GM18520 (cell line): Measurements from ENCODE around the gene HOXA7.

Experiments used
- ATAC-seq: cut with Tn5 transposase; IDR thresholded peaks from one replicate; pipeline ENCODE4 v1.9.1; 2021; ENCODE audit not compliant: unreplicated experiment

Gene HOXA7

DNA sequence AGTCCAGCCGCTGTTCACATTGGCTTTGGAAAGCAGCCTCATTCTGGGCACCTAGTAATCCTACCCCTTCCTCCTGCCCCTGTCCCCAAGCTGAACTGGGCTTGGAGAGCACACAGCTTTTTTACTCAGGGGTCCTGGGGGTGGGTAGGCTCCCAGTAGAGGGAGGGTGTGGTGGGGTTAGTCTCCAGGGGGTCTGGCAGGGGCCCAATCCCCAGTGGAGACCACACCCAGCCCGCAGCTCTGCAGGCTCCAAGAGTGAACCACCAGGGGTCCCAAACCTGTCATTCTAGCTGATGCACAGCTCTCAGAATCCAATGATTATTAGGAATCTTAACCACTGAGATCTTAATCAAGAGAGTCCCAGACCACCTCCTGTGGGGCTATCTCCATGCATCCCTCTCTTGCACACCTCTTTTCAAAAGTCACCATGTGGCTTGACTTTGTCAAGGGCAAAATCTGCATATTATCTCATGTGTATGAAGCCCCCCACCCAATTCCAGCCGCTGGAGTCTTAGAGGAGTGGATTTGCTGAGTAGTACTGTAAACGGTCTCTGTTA, 25.9 kb upstream of the HOXA7 start:
- ATAC-seq = no peak

- ATAC-seq = no peak
Measured at GRCh38 chr7:27181795-27182275, 25.4 kb upstream of the HOXA7 start.

- ATAC-seq = no peak
Measured at GRCh38 chr7:27180431-27181420, 24.3 kb upstream of the HOXA7 start.

DNA sequence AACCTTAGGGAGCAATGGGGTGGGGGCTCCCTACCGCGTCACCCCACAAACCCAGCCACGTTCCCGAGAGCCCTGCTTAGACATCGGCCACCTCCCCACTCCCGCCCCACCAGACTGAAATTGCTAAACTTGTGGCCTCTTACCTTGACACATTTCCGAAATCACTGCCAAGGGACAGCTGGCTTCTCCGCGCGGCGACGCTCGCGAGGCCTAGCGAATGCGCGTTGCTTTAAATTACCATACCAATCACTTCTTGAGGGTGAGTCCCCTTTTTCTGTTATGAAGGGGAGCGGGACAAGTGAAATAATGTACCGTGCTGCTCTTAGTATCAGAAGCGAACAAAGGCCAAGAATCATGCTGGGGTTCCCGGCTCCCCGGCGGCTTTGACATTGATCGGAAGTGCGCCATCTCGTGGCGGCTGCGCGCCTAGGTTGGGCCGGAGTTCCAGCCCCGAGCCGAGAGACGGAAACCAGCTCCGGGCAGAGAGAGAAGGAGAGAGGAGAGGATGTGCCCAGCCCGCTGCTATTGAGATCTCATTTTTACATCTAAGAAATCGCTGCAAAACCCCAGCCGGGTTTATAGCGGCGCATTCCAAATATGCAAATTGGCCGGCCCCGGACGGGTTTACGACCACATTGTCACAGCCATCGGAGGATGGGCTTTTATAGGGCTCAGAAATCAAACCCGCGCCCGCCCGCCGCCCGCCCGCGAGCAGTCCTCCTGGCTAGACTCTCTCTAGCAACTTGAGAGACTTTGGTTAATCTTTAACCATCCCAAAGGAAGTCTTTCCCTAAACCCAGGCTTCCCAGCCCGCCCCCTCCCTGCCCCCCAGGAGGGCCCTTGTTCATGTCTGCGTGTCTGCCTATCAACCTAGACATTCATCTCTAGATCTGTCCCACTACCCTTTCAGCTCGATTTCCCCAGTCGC, 23.3 kb upstream of the HOXA7 start:
- no peak for ATAC-seq

GRCh38 chr7:27179030-27179429, 22.6 kb upstream of the HOXA7 start:
- ATAC-seq = no peak

- ATAC-seq = no peak
Measured at GRCh38 chr7:27178366-27178765, 21.9 kb upstream of the HOXA7 start.

DNA sequence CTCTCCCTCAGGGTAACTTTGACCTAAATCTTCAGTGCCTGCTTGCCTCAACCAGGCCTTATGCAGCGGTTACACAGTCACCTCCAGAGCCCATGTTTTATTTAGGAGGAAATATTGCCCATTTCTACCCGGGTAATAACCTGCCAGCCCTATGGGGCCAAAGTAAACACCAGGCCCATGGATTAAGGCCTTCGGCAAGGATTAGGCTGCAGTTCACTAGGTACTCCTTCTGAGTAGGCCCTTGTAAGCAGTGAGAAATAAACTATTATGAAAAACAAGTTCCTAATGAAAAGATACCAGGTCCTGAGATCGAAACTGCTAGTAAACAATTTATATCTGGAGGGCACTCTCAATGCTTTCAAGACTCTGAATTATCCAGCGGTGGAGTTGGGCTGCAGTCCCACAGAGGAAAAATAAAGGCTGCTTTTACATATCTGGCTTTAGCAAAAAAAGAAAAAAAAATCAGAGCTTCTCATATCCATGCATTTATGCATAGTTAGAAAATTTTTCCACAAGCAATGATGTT, 21.4 kb upstream of the HOXA7 start:
- ATAC-seq = no peak

DNA sequence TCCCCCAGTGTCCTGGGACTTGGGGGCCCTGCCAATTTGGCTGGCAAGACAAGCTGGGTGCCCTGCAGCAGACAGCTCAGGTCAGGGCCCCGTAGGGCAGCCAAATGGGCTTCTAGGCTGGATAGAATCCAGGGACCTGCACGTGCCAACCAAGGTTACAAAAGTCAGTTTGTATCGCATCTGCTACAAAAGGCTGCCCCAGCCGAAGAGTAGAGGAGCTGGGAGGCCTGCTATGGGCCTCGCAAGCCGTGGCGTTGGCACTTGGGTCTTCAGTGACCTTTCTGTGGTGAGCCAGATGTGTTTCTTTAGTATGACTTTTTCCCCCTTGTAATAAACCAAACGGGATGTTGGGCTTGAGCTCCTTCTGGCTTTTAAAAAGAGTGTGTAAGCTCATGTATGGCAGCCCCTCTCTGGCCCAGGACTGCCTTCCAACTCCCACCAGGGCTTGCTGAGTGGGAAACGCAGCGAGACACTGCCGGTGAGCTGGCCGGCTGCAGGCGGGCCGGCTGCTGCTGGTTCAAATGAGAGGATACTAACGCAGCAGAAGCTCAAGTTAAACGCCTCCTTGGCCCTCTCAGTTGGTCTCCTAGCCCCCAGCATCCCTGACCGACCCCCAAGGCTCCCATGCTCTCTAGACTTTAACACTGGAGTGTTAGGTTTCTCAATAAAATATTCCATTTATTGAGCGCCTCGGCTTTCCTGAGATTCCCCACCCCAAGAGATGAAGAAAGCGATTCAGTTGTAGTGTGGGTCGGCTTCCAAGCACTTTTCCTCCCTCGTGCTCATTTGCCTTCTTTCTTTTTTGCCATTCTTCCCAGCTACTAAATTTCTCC, 20.7 kb upstream of the HOXA7 start:
- ATAC-seq = no peak

DNA sequence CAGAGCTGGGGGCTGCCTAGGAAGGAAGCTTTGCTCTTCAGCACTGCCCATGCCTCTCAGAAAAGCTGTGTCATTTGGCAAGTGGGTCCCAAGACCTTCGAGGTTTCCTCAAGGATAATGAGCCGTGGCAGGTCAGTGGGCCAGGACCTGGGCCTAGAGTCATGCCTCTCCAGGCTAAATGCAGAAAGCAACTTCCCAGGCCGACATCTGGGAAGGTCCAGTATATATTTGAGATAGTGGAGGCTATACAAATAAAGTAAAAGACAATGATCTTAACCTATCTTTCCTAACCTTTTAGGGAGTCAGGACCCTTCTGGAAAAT, 20.0 kb upstream of the HOXA7 start:
- no peak for ATAC-seq

DNA sequence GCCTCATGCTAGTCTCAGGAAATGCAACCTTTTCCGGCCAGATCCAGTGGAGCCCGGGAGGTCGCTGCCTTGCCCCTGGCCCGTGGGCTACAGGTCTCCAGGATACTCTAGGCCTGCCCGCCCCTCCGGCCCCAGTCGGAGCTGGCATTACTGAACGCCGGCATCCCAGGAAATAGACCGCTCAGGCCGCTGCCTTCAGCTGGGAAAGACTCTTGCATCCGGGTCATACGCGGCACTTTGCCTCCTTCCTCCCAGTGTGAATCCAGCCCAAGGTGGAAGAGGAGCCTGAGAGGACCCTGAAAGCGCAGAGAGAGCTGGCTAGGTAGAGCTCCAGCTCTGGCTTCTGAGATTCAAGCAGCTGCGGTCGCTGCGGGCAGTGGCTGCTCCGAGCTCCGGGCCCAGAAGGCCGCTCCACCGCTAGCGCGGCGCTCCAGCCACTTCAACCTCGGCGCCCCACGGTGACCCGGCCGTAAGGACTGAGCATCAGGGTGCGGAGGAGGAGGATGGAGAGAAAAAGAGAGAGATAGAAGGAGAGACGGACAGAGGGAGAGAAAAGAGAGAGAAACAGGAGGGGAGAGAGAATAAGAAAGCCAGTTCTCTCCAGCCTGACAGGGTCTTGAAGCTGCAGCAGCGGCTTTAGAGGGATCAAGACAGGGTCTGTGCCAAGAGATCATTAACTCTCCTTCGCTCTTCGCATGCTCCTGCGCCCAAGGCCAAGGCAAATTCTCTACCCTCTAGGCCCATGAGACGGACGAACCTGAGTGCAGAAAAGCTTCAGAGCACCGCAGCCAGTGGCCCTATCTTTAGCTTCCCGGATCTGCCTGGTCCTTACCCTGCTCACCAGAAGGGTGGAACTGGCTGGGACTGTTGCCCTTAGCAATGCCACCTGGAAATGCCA, 19.4 kb upstream of the HOXA7 start:
- ATAC-seq = no peak

- ATAC-seq = no peak
Measured at GRCh38 chr7:27174874-27175625, 18.6 kb upstream of the HOXA7 start.

GRCh38 chr7:27173956-27174873, 17.7 kb upstream of the HOXA7 start, which contains the start of gene HOXA10:
HOXA10 (minus strand) TSS chr7:27174320; CDS start chr7:27174306, 14 bp downstream.
- ATAC-seq = no peak

GRCh38 chr7:27173511-27173955, 17.1 kb upstream of the HOXA7 start:
- ATAC-seq = no peak

GRCh38 chr7:27172823-27173510, 16.5 kb upstream of the HOXA7 start:
- ATAC-seq = no peak

DNA sequence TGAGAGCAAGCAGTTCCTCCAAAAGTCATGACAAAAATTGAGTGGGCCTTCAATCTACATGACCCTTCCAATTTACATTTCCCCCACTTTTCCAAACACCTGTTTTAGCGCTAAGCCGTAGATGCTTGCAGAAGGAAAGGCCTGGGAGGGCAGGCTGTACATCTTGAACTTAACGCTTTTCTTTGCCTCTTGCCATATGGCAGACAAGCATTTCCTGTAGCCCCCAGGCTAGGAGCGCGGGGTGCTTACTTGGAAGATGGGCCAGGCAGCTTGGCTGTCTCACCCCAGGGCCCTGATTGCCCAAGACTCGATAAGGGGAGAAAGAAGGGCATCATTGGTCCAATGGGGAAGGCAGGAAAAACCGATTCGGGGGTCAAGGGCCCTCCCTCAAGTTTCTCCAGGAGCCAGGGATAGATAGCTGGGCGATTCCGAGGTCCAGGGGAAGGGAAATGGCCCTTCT, 15.9 kb upstream of the HOXA7 start:
- no peak for ATAC-seq

GRCh38 chr7:27171637-27172314, 15.3 kb upstream of the HOXA7 start:
- no peak for ATAC-seq
